NB4 (cell line): ENCODE data around the gene IGFL2.
"Not testable (repeated sequence)": the region's sequence is repeated elsewhere in the genome, so short reads cannot be mapped to it uniquely, and the experiment has no call there.

Experiments used
- DNase-seq: peaks from one replicate; pipeline ENCODE4 v3.0.0; 2010; ENCODE audit warnings: low read depth
- H3K4me3 ChIP-seq: one replicate; pipeline ENCODE4 v1.5.1; 2011; ENCODE audit warnings: mild to moderate bottlenecking, low read depth, low read length, moderate library complexity
- CTCF ChIP-seq: IDR thresholded peaks from one replicate; pipeline ENCODE4 v1.5.1; 2012; ENCODE audit warnings: low read depth, low read length
- MAX ChIP-seq: IDR thresholded peaks from 2 replicates; pipeline ENCODE4 v1.6.1; 2011; ENCODE audit warnings: low read depth, low read length
- MYC ChIP-seq: IDR thresholded peaks from 2 replicates; pipeline ENCODE4 v1.6.1; 2011; ENCODE audit warnings: low read depth, low read length
- POLR2A ChIP-seq: IDR thresholded peaks from 2 replicates; pipeline ENCODE4 v1.6.1; 2011; ENCODE audit warnings: mild to moderate bottlenecking; ENCODE audit not compliant: insufficient read length; ENCODE audit errors: extremely low read depth

The IGFL2 gene

GRCh38 chr19:46144756-46145155 lies 3.3 kb upstream of the IGFL2 start:
- DNase-seq, result no peak
- H3K4me3 ChIP-seq, result no peak overlapping the region
- no peak for TF ChIP-seq MAX

GRCh38 chr19:46147166-46147740 lies 785 bp upstream of the IGFL2 start:
- no peak overlapping the region for H3K4me3 ChIP-seq
- no peak for TF ChIP-seq POLR2A
- TF ChIP-seq CTCF, result no peak
- TF ChIP-seq MYC, result no peak
- no peak for TF ChIP-seq MAX
- no peak for DNase-seq

- TF ChIP-seq MAX (no peak), MYC (no peak), POLR2A (no peak), CTCF (no peak)
- DNase-seq, result no peak
- H3K4me3 ChIP-seq, result no peak overlapping the region
These were observed 2.6 kb downstream of the IGFL2 start for GRCh38 chr19:46150606-46151005.

GRCh38 chr19:46155237-46155636 lies 7.2 kb downstream of the IGFL2 start:
- TF ChIP-seq MAX, result no peak
- no peak overlapping the region for H3K4me3 ChIP-seq
- DNase-seq, result no peak

GRCh38 chr19:46159418-46160232 lies 11.6 kb downstream of the IGFL2 start:
- H3K4me3 ChIP-seq, result no peak overlapping the region
- TF ChIP-seq MAX (no peak), CTCF (no peak), POLR2A (no peak), MYC (no peak)
- no peak for DNase-seq

GRCh38 chr19:46160233-46160775 lies 12.3 kb downstream of the IGFL2 start:
- TF ChIP-seq POLR2A, result no peak
- no peak for TF ChIP-seq MAX
- no peak for TF ChIP-seq CTCF
- TF ChIP-seq MYC, result no peak
- H3K4me3 ChIP-seq, result no peak overlapping the region
- no peak for DNase-seq

GRCh38 chr19:46161642-46162257 lies 13.7 kb downstream of the IGFL2 start:
- not testable (repeated sequence) for H3K4me3 ChIP-seq, DNase-seq
